GM19193 (cell line): ENCODE data around the gene PMAIP1.

Experiments
- POLR2A ChIP-seq: IDR thresholded peaks from 4 replicates; pipeline ENCODE4 v1.6.1; 2011; ENCODE audit not compliant: insufficient read depth, insufficient read length; ENCODE audit errors: extremely low read depth

The PMAIP1 gene

DNA sequence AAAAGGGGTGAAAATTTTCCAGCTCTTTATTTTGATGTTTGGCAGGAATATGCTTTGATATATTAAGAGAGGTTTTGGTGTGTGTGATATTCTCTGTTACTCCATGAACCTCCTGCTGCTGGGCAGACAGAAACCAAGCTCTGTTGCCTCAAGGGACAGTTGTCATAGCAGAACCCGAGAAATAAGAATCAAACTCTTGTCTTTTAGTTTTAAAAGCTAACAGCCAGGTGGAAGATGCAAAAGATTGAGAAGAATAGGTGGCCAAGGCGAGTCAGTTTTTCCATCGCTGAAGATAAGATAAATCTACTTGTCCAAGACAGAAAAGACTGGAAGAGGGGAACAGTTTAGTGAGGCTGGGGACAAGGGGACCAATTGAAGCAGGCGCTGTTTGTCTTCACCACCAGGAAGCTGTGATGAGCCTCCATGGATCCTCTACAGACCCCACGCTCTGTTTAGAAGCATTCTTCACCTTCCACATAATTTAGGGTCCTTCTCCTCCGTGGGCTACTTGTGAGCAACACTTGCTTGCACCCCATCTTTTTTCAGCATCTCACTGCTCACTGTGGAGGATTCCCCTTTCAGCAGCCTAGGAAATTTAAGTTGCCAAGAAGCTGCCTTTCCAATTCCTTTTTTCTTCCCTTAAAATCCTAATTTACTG, 23.9 kb downstream of the PMAIP1 start:
- no peak for TF ChIP-seq POLR2A

DNA sequence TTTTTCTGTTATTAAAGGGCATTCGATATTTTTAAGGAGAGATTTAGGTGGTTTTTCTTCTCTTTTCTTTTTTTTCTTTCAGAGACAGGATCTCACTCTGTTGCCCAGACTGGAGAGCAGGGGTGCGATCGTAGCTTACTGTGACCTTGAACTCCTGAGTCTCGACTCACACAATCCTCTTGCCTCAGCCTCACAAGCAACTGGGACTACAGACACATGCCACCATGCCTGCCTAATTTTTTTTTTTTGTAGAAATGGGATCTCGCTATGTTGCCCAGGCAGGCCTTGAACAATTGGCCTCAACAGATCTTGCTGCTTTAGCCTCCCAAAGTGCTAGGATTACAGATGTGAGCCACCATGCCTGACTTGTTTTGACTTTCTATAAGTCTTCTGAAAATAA, 26.3 kb downstream of the PMAIP1 start:
- TF ChIP-seq POLR2A, result no peak

DNA sequence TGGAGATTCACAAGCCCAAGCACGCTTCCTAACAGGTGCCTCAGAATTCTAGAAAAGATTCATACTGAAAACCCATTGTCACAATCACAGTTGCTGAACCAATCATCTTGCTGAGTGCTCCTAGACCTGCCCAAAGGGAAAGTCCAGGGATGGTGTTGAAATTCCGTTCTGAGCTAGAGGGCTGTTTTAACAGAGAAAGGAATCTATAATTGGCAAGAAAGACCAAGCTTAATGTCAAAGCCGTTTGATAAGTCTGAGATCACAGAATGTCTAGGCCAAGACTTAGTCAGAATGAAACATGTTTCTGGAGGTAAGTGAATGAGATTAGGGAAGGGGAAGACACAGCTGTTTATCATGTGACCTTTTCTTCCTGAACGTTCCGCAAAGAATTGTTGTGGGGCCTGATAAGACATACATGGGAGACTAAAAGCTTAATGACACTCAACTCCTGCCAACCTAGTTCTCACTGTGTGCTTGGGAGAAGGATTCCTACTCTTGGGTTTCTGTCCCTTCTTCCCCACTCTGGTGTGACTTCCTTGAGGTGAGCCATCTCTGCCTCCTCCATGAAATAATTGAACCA, 27.5 kb downstream of the PMAIP1 start:
- TF ChIP-seq POLR2A, result no peak

DNA sequence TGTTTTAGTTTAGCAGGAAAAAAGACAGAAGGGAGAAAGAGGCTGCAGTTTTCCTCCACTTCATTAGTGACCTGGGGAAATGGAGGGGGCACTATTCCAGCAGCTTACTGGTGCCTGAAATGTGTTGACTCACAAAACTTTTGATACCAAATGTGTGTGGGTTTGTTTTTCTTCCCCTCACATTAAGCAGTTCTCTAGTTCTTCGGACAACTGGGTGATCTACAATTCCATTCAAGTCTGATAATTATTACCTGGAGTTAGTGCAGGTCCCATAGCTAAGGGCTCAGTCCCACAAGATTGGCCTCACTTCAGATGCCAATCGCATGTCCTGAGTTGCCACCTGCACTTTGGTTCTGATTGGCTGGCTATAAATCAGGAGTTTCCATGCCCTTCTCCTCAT, 28.4 kb downstream of the PMAIP1 start:
- TF ChIP-seq POLR2A, result no peak

DNA sequence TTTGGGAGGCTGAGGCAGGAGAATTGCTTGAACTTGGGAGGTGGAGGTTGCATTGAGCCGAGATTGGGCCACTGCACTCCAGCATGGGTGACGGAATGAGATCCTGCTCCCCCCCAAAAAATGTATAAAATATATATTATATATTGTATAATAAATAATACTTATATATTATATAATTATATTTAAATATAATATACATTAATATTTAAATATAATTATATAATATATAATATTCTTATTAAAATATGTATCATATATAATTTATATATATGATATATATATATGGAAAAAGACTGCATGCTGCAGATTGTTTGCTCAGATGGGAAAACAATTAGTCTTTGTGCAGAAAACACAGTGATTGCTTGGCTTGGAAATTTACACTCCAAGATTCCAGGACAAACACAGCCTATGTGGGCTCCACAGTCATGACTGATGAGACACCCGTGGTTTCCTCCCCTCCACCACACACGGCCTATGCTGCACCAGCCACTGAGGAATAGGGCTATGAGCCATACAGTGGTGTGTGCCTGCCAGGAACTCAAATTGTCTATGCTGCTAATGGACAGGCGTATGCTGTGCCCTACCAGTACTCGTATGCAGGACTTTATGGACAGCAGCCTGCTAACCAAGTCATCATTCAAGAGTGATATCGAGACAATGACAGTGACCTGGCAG, 30.0 kb downstream of the PMAIP1 start:
- TF ChIP-seq POLR2A, result no peak

DNA sequence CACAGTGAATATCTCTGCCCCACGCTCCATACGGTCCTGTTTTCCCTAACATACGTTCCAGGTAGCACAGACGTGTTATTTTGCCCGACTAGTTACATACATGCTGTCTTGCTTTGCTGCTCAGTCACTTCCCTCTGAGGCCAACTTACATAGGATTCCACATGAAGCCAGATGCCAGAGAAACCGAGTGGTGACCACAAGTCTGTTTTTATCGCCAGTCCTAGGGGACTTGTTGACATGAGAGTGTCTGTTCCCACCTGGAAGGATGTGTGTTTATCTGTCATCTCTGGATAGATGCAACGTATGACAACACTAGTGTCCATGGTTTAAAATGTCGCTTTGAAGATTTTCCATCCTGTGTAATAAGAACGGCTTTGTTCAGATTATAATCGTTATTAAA, 32.6 kb downstream of the PMAIP1 start:
- no peak for TF ChIP-seq POLR2A

DNA sequence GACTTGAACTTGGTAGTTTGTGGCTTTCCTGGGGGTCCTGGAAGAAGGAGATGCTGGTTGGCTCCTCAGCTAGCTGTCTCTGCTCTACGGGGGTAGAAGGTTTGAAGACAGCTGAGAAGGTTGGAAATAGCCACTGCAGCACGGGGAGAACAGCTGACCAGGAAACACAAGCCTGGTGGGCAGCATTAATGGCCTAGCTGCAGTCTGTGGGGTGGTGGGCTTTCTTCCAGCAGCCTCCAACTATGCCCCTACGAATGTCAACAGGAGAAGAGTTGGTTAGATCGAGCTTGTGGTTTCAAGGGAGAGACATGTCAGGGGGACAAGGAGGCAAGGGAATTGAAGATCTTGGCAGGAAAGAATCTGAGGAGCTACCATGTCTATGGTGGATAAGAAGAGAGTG, 38.9 kb downstream of the PMAIP1 start:
- TF ChIP-seq POLR2A, result no peak

DNA sequence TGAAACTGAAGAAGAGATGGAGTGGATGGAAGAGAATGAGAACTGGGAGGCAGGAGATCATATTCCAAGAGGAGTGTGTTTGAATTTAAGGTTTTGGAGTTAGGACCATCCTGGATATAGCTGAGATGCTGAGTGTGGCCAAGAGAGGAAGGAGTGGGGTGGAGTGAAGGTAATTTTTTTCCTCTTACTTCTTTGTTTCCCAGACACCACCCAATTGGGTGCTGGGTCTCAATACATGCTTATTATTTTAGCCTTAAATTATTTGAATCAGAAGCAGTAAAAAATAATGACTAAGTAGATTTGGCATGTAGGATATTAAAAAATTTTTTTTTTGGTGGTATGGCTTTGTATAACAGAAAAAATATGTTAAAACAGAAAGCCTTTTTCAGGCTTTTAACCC, 39.3 kb downstream of the PMAIP1 start:
- TF ChIP-seq POLR2A, result no peak

DNA sequence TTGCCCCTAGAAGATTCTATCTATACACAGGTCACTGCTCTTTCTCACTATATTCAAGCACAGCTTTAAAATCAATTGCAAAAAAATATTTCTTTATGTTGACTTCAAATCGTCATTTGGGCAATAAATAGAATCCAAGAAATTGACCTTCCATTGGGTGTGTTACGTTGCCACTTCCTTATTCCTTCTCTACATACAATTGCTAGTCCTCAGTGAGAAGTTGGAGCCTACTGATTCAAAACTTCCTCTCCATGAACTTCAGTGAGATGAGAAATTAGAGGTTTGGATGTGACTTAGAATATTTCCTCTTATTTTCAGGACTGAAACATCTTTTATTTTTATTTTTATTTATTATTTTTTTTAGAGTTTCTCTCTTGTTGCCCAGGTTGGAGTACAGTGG, 40.3 kb downstream of the PMAIP1 start:
- no peak for TF ChIP-seq POLR2A

DNA sequence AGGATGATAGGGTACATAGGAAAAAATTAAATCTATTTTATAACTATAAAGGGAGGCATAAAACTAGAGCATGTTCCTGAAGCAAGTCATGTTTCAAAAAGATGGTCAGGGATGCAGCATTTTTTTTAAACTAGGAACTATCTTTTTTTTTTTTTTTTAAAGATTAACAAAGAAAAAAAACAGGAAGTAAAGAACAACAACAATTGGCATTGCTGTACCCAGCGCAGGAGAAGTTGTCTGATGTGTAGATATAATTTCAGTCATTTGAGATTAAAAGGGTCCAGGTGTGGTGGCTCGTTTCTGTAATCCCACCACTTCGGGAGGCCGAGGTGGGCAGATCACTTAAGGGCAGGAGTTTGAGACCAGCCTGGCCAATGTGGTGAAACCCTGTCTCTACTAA, 41.5 kb downstream of the PMAIP1 start:
- no peak for TF ChIP-seq POLR2A

DNA sequence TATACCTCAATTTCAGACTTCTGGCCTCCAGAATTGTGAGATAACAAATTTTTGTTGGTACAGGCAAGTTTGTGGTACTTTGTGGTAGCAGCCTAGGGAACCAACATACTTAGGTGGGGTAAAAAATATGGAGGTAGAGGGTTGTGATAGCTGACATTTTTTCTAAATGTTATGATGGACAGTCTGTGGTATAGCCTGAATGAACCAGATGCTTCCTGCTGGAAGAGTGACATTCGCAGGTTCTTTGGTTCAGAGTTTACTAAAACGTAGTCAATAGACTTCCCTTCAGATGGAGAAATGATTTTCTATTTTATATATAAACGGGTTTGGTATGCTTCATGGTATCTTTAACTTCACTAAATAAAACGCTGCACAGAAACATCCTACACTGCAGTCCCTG, 42.8 kb downstream of the PMAIP1 start:
- no peak for TF ChIP-seq POLR2A

DNA sequence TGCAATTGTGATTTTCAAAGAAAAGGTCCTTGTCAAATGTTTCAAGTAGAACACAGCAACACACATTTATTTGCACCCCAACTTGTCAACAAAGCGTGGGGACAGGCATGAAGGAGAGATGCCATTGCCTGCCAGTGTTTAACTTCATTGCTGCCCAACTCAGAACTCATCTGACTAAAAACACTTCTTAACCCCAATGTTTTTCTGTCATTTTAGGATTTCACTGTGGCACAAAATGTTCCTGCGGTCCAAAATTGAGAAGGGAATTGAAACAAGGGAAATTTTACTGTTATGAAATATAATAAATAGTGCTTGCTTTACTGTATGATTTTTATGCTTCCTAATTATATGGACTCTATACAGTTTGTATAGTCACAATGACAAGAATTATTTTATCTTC, 45.7 kb downstream of the PMAIP1 start:
- no peak for TF ChIP-seq POLR2A

DNA sequence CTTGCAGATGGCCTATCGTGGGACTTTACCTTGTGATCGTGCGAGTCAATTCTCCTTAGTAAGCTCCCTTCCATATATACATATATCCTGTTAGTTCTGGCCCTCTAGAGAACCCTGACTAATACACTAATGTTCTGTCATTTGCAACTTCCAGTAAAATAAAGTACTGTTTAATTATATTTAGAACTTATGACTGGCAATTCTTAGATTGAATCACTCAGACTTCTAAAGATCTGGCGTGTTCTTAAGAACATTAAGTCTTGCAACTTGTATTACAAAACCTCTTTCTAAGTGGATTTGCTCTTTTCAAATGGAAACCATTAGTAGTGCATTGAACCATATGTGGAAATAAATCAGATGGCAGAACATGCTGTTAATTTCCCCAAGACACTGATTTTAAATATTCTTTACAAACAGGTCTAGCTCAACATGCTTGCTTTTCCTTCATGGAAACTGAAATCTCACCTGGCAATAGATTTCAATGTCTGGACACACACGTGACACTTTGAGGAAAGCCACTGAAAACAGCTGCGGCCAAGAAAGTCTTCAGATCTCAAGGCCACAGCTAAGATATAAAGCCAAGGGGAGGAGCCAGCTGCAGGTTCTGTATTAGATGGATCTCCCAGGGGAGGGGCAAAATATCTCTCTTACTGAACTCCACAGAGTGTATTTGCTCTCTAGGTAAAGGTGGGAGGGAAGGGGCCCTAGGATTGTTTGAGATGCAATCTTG, 50.6 kb downstream of the PMAIP1 start:
- no peak for TF ChIP-seq POLR2A

DNA sequence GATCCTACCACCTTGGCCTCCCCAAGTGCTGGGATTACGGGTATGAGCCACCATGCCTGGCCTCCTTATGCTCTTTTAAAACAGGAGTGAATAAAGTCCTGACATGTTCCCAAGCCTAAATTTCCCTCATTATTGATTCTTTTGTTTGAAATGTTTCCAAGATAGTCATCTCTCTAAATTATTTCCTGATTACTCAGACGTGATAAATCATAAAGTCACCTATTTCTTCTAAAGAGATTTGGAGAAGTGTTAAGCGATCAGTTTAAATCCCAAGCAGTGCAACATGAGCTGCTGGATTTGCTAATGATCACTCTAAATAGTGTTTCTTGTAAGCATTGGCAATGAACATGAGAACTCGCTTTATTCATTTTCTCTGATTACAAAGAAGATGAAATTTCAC, 51.8 kb downstream of the PMAIP1 start:
- TF ChIP-seq POLR2A, result no peak

DNA sequence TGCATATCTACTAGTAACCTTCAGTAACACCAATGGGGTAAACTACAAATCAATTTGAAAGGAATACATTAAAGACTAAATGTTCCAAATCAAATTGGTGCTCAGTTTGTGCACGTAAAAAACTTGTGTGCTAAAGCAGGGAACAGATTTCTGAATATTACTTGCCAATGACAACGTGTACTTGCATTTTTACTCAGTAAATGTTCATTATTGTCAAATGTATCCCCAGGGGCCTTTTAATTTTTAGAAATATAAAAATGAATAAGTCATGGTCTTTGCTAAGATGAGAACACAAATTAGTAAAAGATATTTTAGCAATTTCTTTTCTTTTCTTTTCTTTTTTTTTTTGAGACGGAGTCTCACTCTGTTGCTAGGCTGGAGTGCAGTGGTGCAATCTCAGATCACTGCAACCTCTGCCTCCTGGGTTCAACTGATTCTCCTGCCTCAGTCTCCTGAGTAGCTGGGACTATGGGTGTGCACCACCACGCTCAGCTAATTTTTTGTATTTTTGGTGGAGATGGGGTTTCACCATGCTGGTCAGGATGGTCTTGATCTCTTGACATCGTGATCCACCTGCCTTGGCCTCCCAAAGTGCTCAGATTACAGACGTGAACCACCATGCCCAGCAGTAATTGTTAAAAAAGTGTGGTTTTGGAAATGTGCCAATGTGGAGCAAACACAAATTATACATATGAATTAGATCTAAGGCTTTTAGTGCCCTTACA, 52.6 kb downstream of the PMAIP1 start:
- TF ChIP-seq POLR2A, result no peak
